Common myeloid progenitor, CD34-positive (primary cell): Measurements from ENCODE around the gene MRPS22.
"Not testable (repeated sequence)": the region's sequence is repeated elsewhere in the genome, so short reads cannot be mapped to it uniquely, and the experiment has no call there.

Experiments
- CTCF ChIA-PET: fragments of 350-600 bp; sonication (Branson Sonifier 250); formaldehyde crosslinking; loops from one replicate; lab custom pipeline; 2021; ENCODE audit warnings: antibody characterized with exemption; lab: Charles Lee
- POLR2A ChIA-PET: fragments of 350-600 bp; sonication (Branson Sonifier 250); formaldehyde crosslinking; loops from one replicate; lab custom pipeline; 2021; ENCODE audit warnings: antibody characterized with exemption; lab: Charles Lee
- DNase-seq, 3 donors: peaks; one replicate each; pipeline versions ENCODE4 v3.0.0 to v3.0.0-alpha.2; 2013
- H3K27ac ChIP-seq, 2 experiments: 1 replicate in 1 of 2; 2 replicates in 1 of 2; pipeline ENCODE4 v1.7.0; 2013; ENCODE audit warnings: inconsistent platforms in 2 of 2, low read length in 2 of 2, mild to moderate bottlenecking in 2 of 2, low read depth in 1 of 2, moderate library complexity in 1 of 2; ENCODE audit not compliant: severe bottlenecking in 2 of 2, insufficient read depth in 1 of 2, poor library complexity in 1 of 2
- H3K27me3 ChIP-seq, 5 experiments: replicated peaks in 2 of 5; 1 replicate in 3 of 5; 2 replicates in 2 of 5; pipeline versions ENCODE4 v1.6.1 to v1.7.0; 2013; ENCODE audit warnings: low read length in 4 of 5, mild to moderate bottlenecking in 2 of 5, moderate library complexity in 2 of 5, inconsistent platforms in 1 of 5; ENCODE audit not compliant: insufficient read depth in 5 of 5, control insufficient read depth in 4 of 5
- H3K36me3 ChIP-seq, 4 experiments: 1 replicate in 2 of 4; 2 replicates in 2 of 4; pipeline versions ENCODE4 v1.6.1 to v1.7.0; 2013; ENCODE audit warnings: low read length in 3 of 4, control low read depth in 1 of 4, mild to moderate bottlenecking in 1 of 4; ENCODE audit not compliant: control insufficient read depth in 4 of 4, insufficient read depth in 4 of 4
- H3K4me1 ChIP-seq, 4 experiments: 1 replicate in 3 of 4; 2 replicates in 1 of 4; pipeline versions ENCODE4 v1.6.1 to v1.7.1; 2013; ENCODE audit warnings: low read length in 3 of 4, mild to moderate bottlenecking in 3 of 4, control low read depth in 1 of 4, inconsistent platforms in 1 of 4, moderate library complexity in 1 of 4; ENCODE audit not compliant: control insufficient read depth in 4 of 4, insufficient read depth in 4 of 4; ENCODE audit errors: control extremely low read depth in 1 of 4
- H3K4me3 ChIP-seq, 7 experiments: 1 replicate in 4 of 7; 2 replicates in 3 of 7; pipeline versions ENCODE4 v1.5.1 to v1.7.0; 2013; ENCODE audit warnings: mild to moderate bottlenecking in 7 of 7, low read length in 6 of 7, moderate library complexity in 6 of 7, inconsistent platforms in 2 of 7, low read depth in 2 of 7, control low read depth in 1 of 7; ENCODE audit not compliant: insufficient read depth in 4 of 7, control insufficient read depth in 1 of 7; ENCODE audit errors: extremely low read depth in 1 of 7
- H3K9me3 ChIP-seq, 5 experiments: 1 replicate in 4 of 5; 2 replicates in 1 of 5; pipeline versions ENCODE4 v1.6.1 to v1.7.1; 2013; ENCODE audit warnings: low read length in 4 of 5, mild to moderate bottlenecking in 2 of 5, inconsistent platforms in 1 of 5, low read depth in 1 of 5, moderate library complexity in 1 of 5; ENCODE audit not compliant: control insufficient read depth in 4 of 5, insufficient read depth in 2 of 5; ENCODE audit errors: control extremely low read depth in 1 of 5
- WGBS: methylation state at CpG from one replicate; pipeline ENCODE4 v1.1.5; 2013; ENCODE audit not compliant: insufficient coverage; 5-methylcytosine and 5-hydroxymethylcytosine counted together

MRPS22 gene

GRCh38 chr3:139388077-139388476, 44.3 kb downstream of the MRPS22 start:
- DNase-seq = no peak
- no peaks in the 10 kb centered on the region for H3K27me3 ChIP-seq
- peak overlapping the region in 5 of 7 experiments; percentile 82 to 99 (median 96) for H3K4me3 ChIP-seq
- no peaks in the 10 kb centered on the region for H3K9me3 ChIP-seq
- H3K36me3 ChIP-seq = peaks cover 0 to 4% (median under 1%) of the 10 kb centered on the region in 4 experiments
- POLR2A ChIA-PET = interaction anchor here (0.6 kb wide), 2 partner anchors 26 to 1813 kb away, joined by 3 to 4 read pairs; no protein-coding TSS in a partner anchor
- peak overlapping the region in 1 of 2 experiments; percentile 100 for H3K27ac ChIP-seq
- H3K4me1 ChIP-seq = peaks cover 0 to 30% (median 19%) of the 10 kb centered on the region in 4 experiments
- CTCF ChIA-PET = no interaction called here
- WGBS = 100% methylated on average over 1 of the region's 10 CpGs

DNA sequence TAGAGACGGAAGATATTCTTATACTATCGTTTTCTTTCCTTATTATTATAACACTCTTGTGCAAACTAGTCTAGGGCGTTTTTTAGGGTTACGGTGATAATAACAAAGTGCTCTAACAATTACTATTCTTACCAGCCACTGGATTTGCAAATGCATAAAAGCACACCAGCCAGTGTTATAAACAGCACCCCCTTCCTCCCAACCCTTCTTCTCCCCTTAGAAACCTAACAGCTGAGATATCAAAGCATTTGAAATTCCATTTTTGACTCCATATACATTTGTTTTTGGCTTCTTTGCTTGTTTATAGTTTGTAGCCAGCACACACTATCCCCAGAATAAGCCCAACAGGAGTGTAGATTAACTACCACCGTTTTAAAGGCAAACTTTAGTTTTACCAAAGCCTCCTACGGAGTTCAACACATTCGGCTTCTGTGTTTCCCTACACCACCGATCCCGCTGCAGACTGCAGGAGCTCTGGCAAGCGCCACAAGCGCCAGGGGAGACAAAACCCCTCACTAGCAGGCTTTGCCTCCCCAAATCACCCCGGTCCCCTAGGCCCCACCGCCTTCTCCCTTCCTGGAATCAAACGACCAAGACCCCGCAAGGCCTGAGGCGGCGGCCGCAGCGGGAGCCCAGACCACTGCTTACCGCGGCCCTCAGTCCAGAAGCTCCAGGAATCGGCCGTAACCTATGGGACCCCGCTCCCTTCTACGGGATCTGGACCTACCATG, 45.2 kb downstream of the MRPS22 start:
- Histone ChIP-seq H3K27me3 (no peaks in the 10 kb centered on the region), H3K36me3 (no peaks in the 10 kb centered on the region), H3K9me3 (no peaks in the 10 kb centered on the region), H3K4me1 (peaks cover 4 to 30% (median 20%) of the 10 kb centered on the region in 4 experiments), H3K27ac (peak overlapping the region; percentile 99 to 100), H3K4me3 (peak overlapping the region; percentile 59 to 99 (median 96))
- ChIA-PET CTCF (interaction anchor here (0.9 to 1.2 kb wide), 3 partner anchors 8 to 38 kb away, joined by 3 to 4 read pairs (median 3); no protein-coding TSS in a partner anchor), POLR2A (interaction anchor here (0.6 to 1.2 kb wide), 2 partner anchors 45 to 1812 kb away, joined by 3 to 4 read pairs; partner anchors contain the start of gene MRPS22)
- peak; percentile 33 to 75 (median 64) for DNase-seq
- 10% methylated on average over 14 of the region's 25 CpGs for WGBS

- ChIA-PET POLR2A (interaction anchor here (1.2 kb wide), 1 partner anchor 46 kb away, joined by 3 read pairs; the partner anchor contains the start of gene MRPS22), CTCF (interaction anchor here (0.7 to 1.2 kb wide), 4 partner anchors 9 to 44 kb away, joined by 3 to 4 read pairs (median 3); no protein-coding TSS in a partner anchor)
- DNase-seq = peak; percentile 98 to 99 (median 98)
- peaks cover 6 to 30% (median 23%) of the 10 kb centered on the region in 4 experiments for H3K4me1 ChIP-seq
- no peaks in the 10 kb centered on the region for H3K9me3 ChIP-seq
- WGBS = 0% methylated on average over 43 of the region's 52 CpGs
- no peaks in the 10 kb centered on the region for H3K36me3 ChIP-seq
- no peaks in the 10 kb centered on the region for H3K27me3 ChIP-seq
- H3K4me3 ChIP-seq = peak within 1 kb of the TSS; percentile 59 to 99 (median 96)
- H3K27ac ChIP-seq = peak within 1 kb of the TSS; percentile 99 to 100
Observed at GRCh38 chr3:139389552-139390368, 45.9 kb downstream of the MRPS22 start, which contains the start of gene COPB2. TSS of gene COPB2 (minus strand) at chr3:139389647. CDS start at chr3:139389550, 97 bp downstream.

- Histone ChIP-seq H3K4me3 (no peak overlapping the region), H3K27ac (no peak overlapping the region), H3K4me1 (peaks cover 6 to 16% (median 10%) of the 10 kb centered on the region in 4 experiments), H3K9me3 (no peaks in the 10 kb centered on the region), H3K27me3 (no peaks in the 10 kb centered on the region), H3K36me3 (no peaks in the 10 kb centered on the region)
- peak in 2 of 3 donors; percentile 1 to 6 for DNase-seq
- ChIA-PET POLR2A (no interaction called here), CTCF (interaction anchor here (0.7 kb wide), 1 partner anchor 49 kb away, joined by 3 read pairs; no protein-coding TSS in a partner anchor)
Observed at GRCh38 chr3:139394116-139394515, 50.3 kb downstream of the MRPS22 start.

DNA sequence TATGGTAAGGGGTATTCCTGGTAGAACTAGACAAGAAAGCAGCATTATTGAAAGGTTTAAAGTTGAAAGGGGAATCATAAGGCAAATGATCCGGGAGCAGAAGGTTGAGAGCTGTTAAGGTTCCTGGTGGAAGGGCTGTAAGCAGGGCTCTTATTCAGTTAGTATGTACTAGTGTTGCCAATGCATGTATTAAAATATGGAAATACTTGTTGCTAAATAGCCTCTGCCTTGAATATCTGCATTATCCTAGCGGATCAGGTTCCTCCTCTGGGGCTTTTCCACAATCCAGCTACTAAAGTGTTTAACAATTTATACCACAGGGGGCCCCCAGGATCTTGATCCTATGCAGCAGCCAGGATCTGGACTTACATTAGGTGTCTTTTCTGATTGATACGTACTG, 52.9 kb downstream of the MRPS22 start:
- Histone ChIP-seq H3K36me3 (peaks cover 0 to 2% (median 0%) of the 10 kb centered on the region in 4 experiments), H3K9me3 (peaks cover 0 to 5% (median 0%) of the 10 kb centered on the region in 5 experiments), H3K4me3 (no peak overlapping the region), H3K27ac (no peak overlapping the region), H3K27me3 (no peaks in the 10 kb centered on the region), H3K4me1 (peaks cover 0 to 9% (median 3%) of the 10 kb centered on the region in 4 experiments)
- no peak for DNase-seq
- ChIA-PET CTCF (no interaction called here), POLR2A (no interaction called here)
- 100% methylated on average over 1 of the region's 3 CpGs for WGBS

GRCh38 chr3:139401155-139401554, 57.3 kb downstream of the MRPS22 start:
- CTCF ChIA-PET, H3K27ac ChIP-seq, H3K27me3 ChIP-seq, H3K4me3 ChIP-seq, H3K36me3 ChIP-seq, H3K4me1 ChIP-seq, POLR2A ChIA-PET, DNase-seq: not testable (repeated sequence)
- 100% methylated on average over 1 of the region's 2 CpGs for WGBS
- H3K9me3 ChIP-seq = peaks cover 0 to 38% (median 8%) of the 10 kb centered on the region in 5 experiments
